ENCODE data around the gene IRF6.

The IRF6 gene

GRCh38 chr1:209823143-209824041, 17.4 kb upstream of the IRF6 start:
- TF ChIP-seq CTCF (IDR thresholded peaks at IDR 0.05; ENCODE audit: insufficient read depth, low read depth, low read length, missing control alignments) = peak; percentile 70
- H3K4me3 ChIP-seq (ENCODE audit: low read depth, low read length) = no peak overlapping the region
- peak; percentile 60 for DNase-seq (ENCODE audit: low read depth)

- no peak for DNase-seq (ENCODE audit: low read depth)
- H3K4me3 ChIP-seq (ENCODE audit: low read depth, low read length) = no peak overlapping the region
- no peak for TF ChIP-seq CTCF (IDR thresholded peaks at IDR 0.05; ENCODE audit: insufficient read depth, low read depth, low read length, missing control alignments)
These were observed 16.8 kb upstream of the IRF6 start for GRCh38 chr1:209822706-209823105.

GRCh38 chr1:209820986-209821385, 15.0 kb upstream of the IRF6 start:
- no peak for TF ChIP-seq CTCF (IDR thresholded peaks at IDR 0.05; ENCODE audit: insufficient read depth, low read depth, low read length, missing control alignments)
- H3K4me3 ChIP-seq (ENCODE audit: low read depth, low read length) = no peak overlapping the region
- DNase-seq (ENCODE audit: low read depth) = no peak

GRCh38 chr1:209819058-209819457, 13.1 kb upstream of the IRF6 start:
- DNase-seq (ENCODE audit: low read depth) = no peak
- H3K4me3 ChIP-seq (ENCODE audit: low read depth, low read length) = no peak overlapping the region
- TF ChIP-seq CTCF (IDR thresholded peaks at IDR 0.05; ENCODE audit: insufficient read depth, low read depth, low read length, missing control alignments) = no peak

GRCh38 chr1:209817691-209818090, 11.7 kb upstream of the IRF6 start:
- no peak for TF ChIP-seq CTCF (IDR thresholded peaks at IDR 0.05; ENCODE audit: insufficient read depth, low read depth, low read length, missing control alignments)
- no peak for DNase-seq (ENCODE audit: low read depth)
- no peak overlapping the region for H3K4me3 ChIP-seq (ENCODE audit: low read depth, low read length)

GRCh38 chr1:209816923-209817322, 11.0 kb upstream of the IRF6 start:
- no peak overlapping the region for H3K4me3 ChIP-seq (ENCODE audit: low read depth, low read length)
- TF ChIP-seq CTCF (IDR thresholded peaks at IDR 0.05; ENCODE audit: insufficient read depth, low read depth, low read length, missing control alignments) = no peak
- no peak for DNase-seq (ENCODE audit: low read depth)

GRCh38 chr1:209815931-209816341, 10.0 kb upstream of the IRF6 start:
- peak; percentile 13 for DNase-seq (ENCODE audit: low read depth)

More at GRCh38 chr1:209815931-209816341, 10.0 kb upstream of the IRF6 start:
- H3K4me3 ChIP-seq (ENCODE audit: low read depth, low read length) = no peak overlapping the region
- TF ChIP-seq CTCF (IDR thresholded peaks at IDR 0.05; ENCODE audit: insufficient read depth, low read depth, low read length, missing control alignments) = no peak
